ENCODE measurements around the gene JMJD1C.

DNA sequence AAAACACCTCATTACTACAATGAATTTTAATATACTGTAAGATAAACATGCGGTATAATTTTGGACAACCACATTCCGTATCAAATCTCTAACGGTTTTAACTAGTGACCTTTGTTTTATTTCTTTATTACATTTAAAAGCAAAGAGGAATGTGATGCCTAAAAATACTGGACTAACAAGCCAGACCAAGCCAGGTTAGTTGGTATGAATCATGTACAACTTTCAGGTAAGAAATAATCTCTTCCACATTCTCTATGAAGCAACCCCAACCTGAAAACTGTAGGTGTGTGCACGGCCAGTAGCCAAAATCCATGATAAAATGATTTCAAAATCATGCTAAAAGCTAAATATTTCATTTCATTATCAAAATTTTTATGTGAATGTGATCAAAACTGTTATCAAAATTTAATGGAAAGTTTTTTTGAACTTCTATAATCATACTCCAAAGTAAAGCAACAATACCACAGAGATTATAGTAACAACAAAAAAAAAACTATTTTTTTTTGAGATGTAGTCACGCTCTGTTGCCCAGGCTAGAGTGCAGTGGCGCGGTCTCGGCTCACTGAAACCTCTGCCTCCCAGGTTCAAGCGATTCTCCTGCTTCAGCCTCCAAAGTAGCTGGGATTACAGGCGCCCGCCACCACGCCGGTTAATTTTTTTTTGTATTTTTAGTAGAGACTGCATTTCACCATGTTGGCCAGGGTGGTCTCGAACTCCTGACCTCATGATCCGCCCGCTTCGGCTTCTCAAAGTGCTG lies 205.5 kb downstream of the JMJD1C start:
- TF ChIP-seq, protein P1, sequence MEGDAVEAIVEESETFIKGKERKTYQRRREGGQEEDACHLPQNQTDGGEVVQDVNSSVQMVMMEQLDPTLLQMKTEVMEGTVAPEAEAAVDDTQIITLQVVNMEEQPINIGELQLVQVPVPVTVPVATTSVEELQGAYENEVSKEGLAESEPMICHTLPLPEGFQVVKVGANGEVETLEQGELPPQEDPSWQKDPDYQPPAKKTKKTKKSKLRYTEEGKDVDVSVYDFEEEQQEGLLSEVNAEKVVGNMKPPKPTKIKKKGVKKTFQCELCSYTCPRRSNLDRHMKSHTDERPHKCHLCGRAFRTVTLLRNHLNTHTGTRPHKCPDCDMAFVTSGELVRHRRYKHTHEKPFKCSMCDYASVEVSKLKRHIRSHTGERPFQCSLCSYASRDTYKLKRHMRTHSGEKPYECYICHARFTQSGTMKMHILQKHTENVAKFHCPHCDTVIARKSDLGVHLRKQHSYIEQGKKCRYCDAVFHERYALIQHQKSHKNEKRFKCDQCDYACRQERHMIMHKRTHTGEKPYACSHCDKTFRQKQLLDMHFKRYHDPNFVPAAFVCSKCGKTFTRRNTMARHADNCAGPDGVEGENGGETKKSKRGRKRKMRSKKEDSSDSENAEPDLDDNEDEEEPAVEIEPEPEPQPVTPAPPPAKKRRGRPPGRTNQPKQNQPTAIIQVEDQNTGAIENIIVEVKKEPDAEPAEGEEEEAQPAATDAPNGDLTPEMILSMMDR (IDR thresholded peaks at IDR 0.05) = no peak
- TF ChIP-seq EZH2 (IDR thresholded peaks at IDR 0.05) = no peak
